ENCODE results near the gene GPR156.

DNA sequence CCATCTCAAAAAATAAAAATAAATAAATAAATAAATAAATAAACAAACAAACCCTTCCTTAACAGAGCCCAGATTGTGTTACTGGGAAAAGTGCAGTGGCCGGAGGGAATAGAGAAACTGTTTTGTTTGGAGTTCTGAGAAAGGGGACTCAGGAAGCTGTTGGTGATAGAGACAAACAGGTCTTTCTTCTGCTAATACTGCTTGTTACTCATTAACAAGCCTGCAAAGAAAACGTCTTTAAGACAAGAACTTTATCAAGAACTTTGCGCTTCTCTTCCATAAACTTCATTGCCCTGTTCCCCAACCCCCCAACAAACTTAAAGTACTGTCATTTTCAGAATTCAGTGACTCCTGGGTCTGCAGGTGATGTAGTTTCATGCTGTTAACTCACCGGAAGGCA lies 122.0 kb downstream of the GPR156 start:
- TF ChIP-seq CTCF (IDR thresholded peaks at IDR 0.05; ENCODE audit: low read length) (no peak), EZH2 (optimal IDR thresholded peaks at IDR 0.05; ENCODE audit: low read depth, low read length) (no peak), EZH2phosphoT487 (IDR thresholded peaks at IDR 0.05; ENCODE audit: low read length) (no peak)

All from MM.1S (cell line).